Panc1 (cell line): ENCODE measurements around the gene CDH5.

Experiments used
- POLR2AphosphoS5 ChIP-seq: IDR thresholded peaks from 2 replicates; pipeline ENCODE4 v1.6.1; 2012; ENCODE audit warnings: mild to moderate bottlenecking, low read depth, low read length, moderate library complexity
- TF ChIP-seq, protein P1 (sequence below): fragments of 450-650 bp; IDR thresholded peaks from 2 replicates; pipeline ENCODE4 v1.5.1; 2017; ENCODE audit warnings: mild to moderate bottlenecking
- TF ChIP-seq, protein P2 (sequence below), 2 experiments: IDR thresholded peaks; 2 replicates each; pipeline ENCODE4 v1.6.1; 2011 to 2012; ENCODE audit warnings: low read depth in 2 of 2, control low read depth in 1 of 2, low read length in 1 of 2, mild to moderate bottlenecking in 1 of 2, moderate library complexity in 1 of 2; ENCODE audit not compliant: insufficient read depth in 1 of 2

DNA sequence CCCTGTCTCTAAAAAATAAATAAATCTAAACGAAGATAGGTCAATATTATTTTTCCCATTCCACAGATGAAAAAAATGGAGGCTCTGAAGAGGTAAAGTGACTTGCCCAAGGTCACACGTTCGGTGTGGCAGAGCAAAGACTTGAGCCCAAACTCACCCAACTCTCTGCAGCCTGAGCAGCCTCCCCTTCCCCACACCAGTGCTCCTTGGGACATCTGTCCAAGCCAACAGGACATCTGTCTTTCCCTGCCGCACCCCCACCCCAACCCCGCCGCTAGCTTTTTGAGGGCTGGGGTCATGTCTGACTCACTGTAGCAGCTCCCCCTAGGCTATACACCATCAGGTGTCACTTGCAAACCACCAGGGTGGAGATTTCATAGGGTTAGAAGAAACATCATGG lies 55.4 kb downstream of the CDH5 start:
- TF ChIP-seq POLR2AphosphoS5: no peak
- TF ChIP-seq, protein P1, sequence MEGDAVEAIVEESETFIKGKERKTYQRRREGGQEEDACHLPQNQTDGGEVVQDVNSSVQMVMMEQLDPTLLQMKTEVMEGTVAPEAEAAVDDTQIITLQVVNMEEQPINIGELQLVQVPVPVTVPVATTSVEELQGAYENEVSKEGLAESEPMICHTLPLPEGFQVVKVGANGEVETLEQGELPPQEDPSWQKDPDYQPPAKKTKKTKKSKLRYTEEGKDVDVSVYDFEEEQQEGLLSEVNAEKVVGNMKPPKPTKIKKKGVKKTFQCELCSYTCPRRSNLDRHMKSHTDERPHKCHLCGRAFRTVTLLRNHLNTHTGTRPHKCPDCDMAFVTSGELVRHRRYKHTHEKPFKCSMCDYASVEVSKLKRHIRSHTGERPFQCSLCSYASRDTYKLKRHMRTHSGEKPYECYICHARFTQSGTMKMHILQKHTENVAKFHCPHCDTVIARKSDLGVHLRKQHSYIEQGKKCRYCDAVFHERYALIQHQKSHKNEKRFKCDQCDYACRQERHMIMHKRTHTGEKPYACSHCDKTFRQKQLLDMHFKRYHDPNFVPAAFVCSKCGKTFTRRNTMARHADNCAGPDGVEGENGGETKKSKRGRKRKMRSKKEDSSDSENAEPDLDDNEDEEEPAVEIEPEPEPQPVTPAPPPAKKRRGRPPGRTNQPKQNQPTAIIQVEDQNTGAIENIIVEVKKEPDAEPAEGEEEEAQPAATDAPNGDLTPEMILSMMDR: no peak
- TF ChIP-seq, protein P2, sequence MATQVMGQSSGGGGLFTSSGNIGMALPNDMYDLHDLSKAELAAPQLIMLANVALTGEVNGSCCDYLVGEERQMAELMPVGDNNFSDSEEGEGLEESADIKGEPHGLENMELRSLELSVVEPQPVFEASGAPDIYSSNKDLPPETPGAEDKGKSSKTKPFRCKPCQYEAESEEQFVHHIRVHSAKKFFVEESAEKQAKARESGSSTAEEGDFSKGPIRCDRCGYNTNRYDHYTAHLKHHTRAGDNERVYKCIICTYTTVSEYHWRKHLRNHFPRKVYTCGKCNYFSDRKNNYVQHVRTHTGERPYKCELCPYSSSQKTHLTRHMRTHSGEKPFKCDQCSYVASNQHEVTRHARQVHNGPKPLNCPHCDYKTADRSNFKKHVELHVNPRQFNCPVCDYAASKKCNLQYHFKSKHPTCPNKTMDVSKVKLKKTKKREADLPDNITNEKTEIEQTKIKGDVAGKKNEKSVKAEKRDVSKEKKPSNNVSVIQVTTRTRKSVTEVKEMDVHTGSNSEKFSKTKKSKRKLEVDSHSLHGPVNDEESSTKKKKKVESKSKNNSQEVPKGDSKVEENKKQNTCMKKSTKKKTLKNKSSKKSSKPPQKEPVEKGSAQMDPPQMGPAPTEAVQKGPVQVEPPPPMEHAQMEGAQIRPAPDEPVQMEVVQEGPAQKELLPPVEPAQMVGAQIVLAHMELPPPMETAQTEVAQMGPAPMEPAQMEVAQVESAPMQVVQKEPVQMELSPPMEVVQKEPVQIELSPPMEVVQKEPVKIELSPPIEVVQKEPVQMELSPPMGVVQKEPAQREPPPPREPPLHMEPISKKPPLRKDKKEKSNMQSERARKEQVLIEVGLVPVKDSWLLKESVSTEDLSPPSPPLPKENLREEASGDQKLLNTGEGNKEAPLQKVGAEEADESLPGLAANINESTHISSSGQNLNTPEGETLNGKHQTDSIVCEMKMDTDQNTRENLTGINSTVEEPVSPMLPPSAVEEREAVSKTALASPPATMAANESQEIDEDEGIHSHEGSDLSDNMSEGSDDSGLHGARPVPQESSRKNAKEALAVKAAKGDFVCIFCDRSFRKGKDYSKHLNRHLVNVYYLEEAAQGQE (IDR thresholded peaks at IDR 0.05; ENCODE audit: insufficient read depth in 1 of 2, low read depth in 2 of 2, low read length in 1 of 2): no peak
